ENCODE measurements around the gene TOE1.
A peak's percentile ranks its signal among the peaks of the same experiment; 100 is the strongest.

TOE1 gene

GRCh38 chr1:45328680-45329079, 11.3 kb upstream of the TOE1 start:
- peaks cover 4% of the 10 kb centered on the region for H3K79me1 ChIP-seq (ENCODE audit: low read length)
- H2BK120ac ChIP-seq (ENCODE audit: low read depth, low read length): no peak overlapping the region
- WGBS (ENCODE audit: extremely low coverage, insufficient coverage, low lambda C conversion rate): no CpG with 5 or more reads among the region's 5 CpGs
- H3K79me2 ChIP-seq (ENCODE audit: control insufficient read depth, insufficient read depth, low read length): peaks cover 17% of the 10 kb centered on the region
- H3K56ac ChIP-seq (ENCODE audit: low read length): peak overlapping the region; percentile 71
- H3K18ac ChIP-seq (ENCODE audit: low read length): peak overlapping the region; percentile 63
- peak overlapping the region; percentile 83 for H2AK5ac ChIP-seq (ENCODE audit: low read length)
- no peak overlapping the region for H4K8ac ChIP-seq (ENCODE audit: low read depth, low read length)
- DNase-seq: peak; percentile 67
- peak overlapping the region; percentile 57 for H3K4ac ChIP-seq (ENCODE audit: low read depth, low read length)
- H3K27me3 ChIP-seq (ENCODE audit: insufficient read depth, low read length, poor library complexity): no peaks in the 10 kb centered on the region
- H4K5ac ChIP-seq (ENCODE audit: low read length): no peak overlapping the region
- H3K9ac ChIP-seq (ENCODE audit: low read length): peak overlapping the region; percentile 92
- peaks cover 11% of the 10 kb centered on the region for H3K4me1 ChIP-seq (ENCODE audit: control insufficient read depth, low read depth, low read length)
- peak overlapping the region; percentile 8 for H3K4me3 ChIP-seq (ENCODE audit: low read length)
- H2BK5ac ChIP-seq (ENCODE audit: low read length): peak overlapping the region; percentile 2
- H3K27ac ChIP-seq (ENCODE audit: low read depth, low read length): peak overlapping the region; percentile 89
- H3K36me3 ChIP-seq (ENCODE audit: control insufficient read depth, insufficient read depth, low read length): no peaks in the 10 kb centered on the region
- no peak overlapping the region for H2BK15ac ChIP-seq (replicated peaks; ENCODE audit: low read depth)
- H3K4me2 ChIP-seq (ENCODE audit: low read length): peak overlapping the region; percentile 52
- H3K23ac ChIP-seq (ENCODE audit: low read length): no peak overlapping the region

- Histone ChIP-seq H3K9ac (ENCODE audit: low read length) (peak overlapping the region; percentile 92), H3K36me3 (ENCODE audit: control insufficient read depth, insufficient read depth, low read length) (no peaks in the 10 kb centered on the region), H4K5ac (ENCODE audit: low read length) (no peak overlapping the region), H2BK120ac (ENCODE audit: low read depth, low read length) (peak overlapping the region; percentile 13), H3K27me3 (ENCODE audit: insufficient read depth, low read length, poor library complexity) (no peaks in the 10 kb centered on the region), H3K79me1 (ENCODE audit: low read length) (peaks cover 4% of the 10 kb centered on the region), H3K18ac (ENCODE audit: low read length) (peak overlapping the region; percentile 63), H3K79me2 (ENCODE audit: control insufficient read depth, insufficient read depth, low read length) (peaks cover 17% of the 10 kb centered on the region), H2BK15ac (replicated peaks; ENCODE audit: low read depth) (no peak overlapping the region), H4K8ac (ENCODE audit: low read depth, low read length) (no peak overlapping the region), H2AK5ac (ENCODE audit: low read length) (peak overlapping the region; percentile 74), H3K4me2 (ENCODE audit: low read length) (peak overlapping the region; percentile 52), H3K4me3 (ENCODE audit: low read length) (no peak overlapping the region), H3K27ac (ENCODE audit: low read depth, low read length) (peak overlapping the region; percentile 89), H3K23ac (ENCODE audit: low read length) (no peak overlapping the region), H3K56ac (ENCODE audit: low read length) (peak overlapping the region; percentile 71), H3K4me1 (ENCODE audit: control insufficient read depth, low read depth, low read length) (peaks cover 11% of the 10 kb centered on the region), H2BK5ac (ENCODE audit: low read length) (peak overlapping the region; percentile 76), H3K4ac (ENCODE audit: low read depth, low read length) (no peak overlapping the region)
- DNase-seq: peak; percentile 98
- WGBS (ENCODE audit: extremely low coverage, insufficient coverage, low lambda C conversion rate): no CpG with 5 or more reads among the region's 4 CpGs
Measured at GRCh38 chr1:45329445-45329844, 10.5 kb upstream of the TOE1 start.

DNA sequence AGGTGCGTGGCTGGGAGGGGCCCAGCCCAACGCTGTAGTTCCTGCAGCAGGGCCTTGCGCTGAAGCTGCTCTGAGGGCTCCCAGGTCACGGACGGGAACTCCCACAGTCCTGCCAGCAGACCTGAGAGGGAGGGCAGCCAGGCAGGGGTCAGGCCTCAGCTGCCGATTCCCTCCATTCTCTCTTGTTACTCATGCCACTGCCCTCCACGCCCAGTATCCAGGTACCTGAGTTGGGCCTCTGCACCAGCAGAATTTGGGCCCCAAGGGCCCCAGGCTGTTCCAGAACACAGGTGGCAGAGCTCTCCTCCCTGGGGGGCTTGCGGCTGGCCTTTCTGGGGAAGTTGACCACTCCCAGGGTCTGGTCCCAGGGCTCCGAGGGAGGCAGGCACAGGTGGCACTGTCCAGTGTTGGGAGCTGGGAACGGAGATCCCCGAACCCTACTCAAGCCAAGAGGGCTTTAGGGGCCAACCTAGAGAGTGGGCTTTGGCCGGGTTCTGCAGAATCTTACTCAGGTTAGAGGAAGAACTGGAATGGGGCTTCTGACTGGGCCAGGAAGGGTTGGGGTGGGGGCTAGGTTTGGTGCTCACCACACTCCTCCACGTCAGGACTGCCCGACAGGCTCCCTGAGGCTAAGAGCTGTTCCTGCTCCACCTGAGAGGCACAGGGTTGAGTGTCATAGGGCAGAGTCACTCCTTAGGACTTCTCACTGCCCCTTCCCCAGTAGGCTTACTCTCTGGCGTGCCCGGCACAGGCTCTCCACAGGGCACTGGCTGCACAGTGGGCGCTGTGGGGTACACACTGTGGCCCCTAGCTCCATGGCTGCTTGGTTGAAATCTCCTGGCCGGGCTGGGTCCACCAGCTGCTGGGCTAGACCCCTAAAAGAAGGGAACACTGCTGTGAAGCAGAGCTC, 8.3 kb upstream of the TOE1 start:
- no peak for DNase-seq
- WGBS (ENCODE audit: extremely low coverage, insufficient coverage, low lambda C conversion rate): no CpG with 5 or more reads among the region's 18 CpGs
- H3K18ac ChIP-seq (ENCODE audit: low read length): no peak overlapping the region

DNA sequence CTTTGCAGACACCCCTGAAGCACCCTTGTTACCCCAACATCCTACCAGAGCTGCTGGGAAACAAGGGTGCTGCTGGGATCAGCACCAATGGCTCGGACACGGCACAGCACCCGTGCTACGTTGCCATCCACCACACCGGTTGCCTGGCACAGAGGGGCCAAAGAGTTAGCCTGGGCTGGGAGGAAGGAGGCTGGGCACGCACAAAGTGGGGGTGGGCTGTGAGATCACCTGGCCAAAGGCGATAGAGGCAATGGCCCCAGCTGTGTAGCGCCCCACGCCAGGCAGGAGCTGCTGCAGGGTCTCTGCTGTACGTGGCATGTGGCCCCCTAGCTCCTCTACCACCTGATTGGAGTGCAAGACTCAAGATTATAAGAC, 7.6 kb upstream of the TOE1 start:
- Histone ChIP-seq H4K5ac (ENCODE audit: low read length) (no peak overlapping the region), H3K27me3 (ENCODE audit: insufficient read depth, low read length, poor library complexity) (no peaks in the 10 kb centered on the region), H2BK5ac (ENCODE audit: low read length) (no peak overlapping the region), H2BK15ac (replicated peaks; ENCODE audit: low read depth) (no peak overlapping the region), H3K23ac (ENCODE audit: low read length) (no peak overlapping the region), H2AK5ac (ENCODE audit: low read length) (no peak overlapping the region), H3K4ac (ENCODE audit: low read depth, low read length) (no peak overlapping the region), H3K79me1 (ENCODE audit: low read length) (peaks cover 2% of the 10 kb centered on the region), H3K9ac (ENCODE audit: low read length) (no peak overlapping the region), H3K56ac (ENCODE audit: low read length) (no peak overlapping the region), H3K27ac (ENCODE audit: low read depth, low read length) (no peak overlapping the region), H3K4me2 (ENCODE audit: low read length) (no peak overlapping the region), H2BK120ac (ENCODE audit: low read depth, low read length) (no peak overlapping the region), H3K79me2 (ENCODE audit: control insufficient read depth, insufficient read depth, low read length) (peaks cover 11% of the 10 kb centered on the region), H3K4me3 (ENCODE audit: low read length) (no peak overlapping the region), H3K4me1 (ENCODE audit: control insufficient read depth, low read depth, low read length) (peaks cover 10% of the 10 kb centered on the region), H3K36me3 (ENCODE audit: control insufficient read depth, insufficient read depth, low read length) (no peaks in the 10 kb centered on the region), H3K18ac (ENCODE audit: low read length) (no peak overlapping the region), H4K8ac (ENCODE audit: low read depth, low read length) (no peak overlapping the region)
- WGBS (ENCODE audit: extremely low coverage, insufficient coverage, low lambda C conversion rate): no CpG with 5 or more reads among the region's 10 CpGs
- DNase-seq: no peak

More for the DNA sequence above, 8.3 kb upstream of the TOE1 start:
- no peak overlapping the region for H2BK15ac ChIP-seq (replicated peaks; ENCODE audit: low read depth)
- H3K27me3 ChIP-seq (ENCODE audit: insufficient read depth, low read length, poor library complexity): no peaks in the 10 kb centered on the region
- peaks cover 10% of the 10 kb centered on the region for H3K4me1 ChIP-seq (ENCODE audit: control insufficient read depth, low read depth, low read length)
- no peak overlapping the region for H2BK120ac ChIP-seq (ENCODE audit: low read depth, low read length)
- no peak overlapping the region for H3K4me2 ChIP-seq (ENCODE audit: low read length)
- no peak overlapping the region for H3K27ac ChIP-seq (ENCODE audit: low read depth, low read length)
- peaks cover 17% of the 10 kb centered on the region for H3K79me2 ChIP-seq (ENCODE audit: control insufficient read depth, insufficient read depth, low read length)
- no peaks in the 10 kb centered on the region for H3K36me3 ChIP-seq (ENCODE audit: control insufficient read depth, insufficient read depth, low read length)
- no peak overlapping the region for H3K4ac ChIP-seq (ENCODE audit: low read depth, low read length)
- H3K9ac ChIP-seq (ENCODE audit: low read length): no peak overlapping the region
- H3K23ac ChIP-seq (ENCODE audit: low read length): no peak overlapping the region
- H4K8ac ChIP-seq (ENCODE audit: low read depth, low read length): no peak overlapping the region
- H4K5ac ChIP-seq (ENCODE audit: low read length): no peak overlapping the region
- no peak overlapping the region for H3K4me3 ChIP-seq (ENCODE audit: low read length)
- peaks cover 4% of the 10 kb centered on the region for H3K79me1 ChIP-seq (ENCODE audit: low read length)
- no peak overlapping the region for H2AK5ac ChIP-seq (ENCODE audit: low read length)
- H3K56ac ChIP-seq (ENCODE audit: low read length): no peak overlapping the region
- H2BK5ac ChIP-seq (ENCODE audit: low read length): no peak overlapping the region

DNA sequence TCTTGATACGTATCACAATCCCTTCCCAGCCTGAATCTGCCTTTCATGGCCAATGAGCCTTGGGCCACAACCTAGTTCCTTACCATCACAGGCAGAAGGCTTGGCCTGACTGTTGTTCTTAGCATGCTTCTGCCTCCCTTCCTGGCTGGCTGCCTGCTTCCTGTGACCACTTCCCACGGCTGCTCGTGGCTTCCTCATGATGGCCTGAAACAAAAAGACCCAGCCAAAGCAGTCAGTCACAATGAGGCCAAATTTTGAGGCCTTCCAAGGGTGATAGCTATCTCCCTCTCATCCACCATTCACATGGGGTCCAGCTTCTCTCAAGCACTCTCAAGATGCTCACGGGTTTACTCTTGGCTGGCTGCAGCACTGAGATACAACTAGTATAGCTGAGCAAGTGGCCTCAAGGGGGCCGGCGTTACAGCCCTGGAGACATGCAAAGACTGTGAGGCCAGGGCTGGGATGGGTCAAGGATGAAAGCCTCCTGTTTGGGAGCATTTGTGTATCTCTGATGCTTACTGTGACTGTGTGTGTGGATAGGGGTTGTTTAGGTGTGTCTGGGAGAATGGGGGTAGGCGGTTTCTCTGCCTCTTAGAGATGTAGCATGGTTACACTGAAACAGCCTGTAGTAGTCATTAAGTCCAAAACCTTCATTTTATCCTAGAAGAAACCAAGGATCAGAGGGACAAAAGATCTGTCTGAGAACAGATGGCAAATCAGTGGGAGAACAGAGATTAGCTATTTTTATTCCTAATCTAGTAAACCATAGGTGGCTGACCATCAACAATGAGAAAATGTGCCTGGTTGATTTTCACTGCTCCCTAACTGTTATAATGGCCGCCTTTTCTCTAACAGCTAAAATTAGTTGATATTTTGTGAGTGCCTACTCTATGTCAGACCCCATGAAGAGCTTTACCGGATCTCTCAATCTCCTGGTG, 5.4 kb upstream of the TOE1 start:
- no peak overlapping the region for H3K27ac ChIP-seq (ENCODE audit: low read depth, low read length)
- no CpG with 5 or more reads among the region's 9 CpGs for WGBS (ENCODE audit: extremely low coverage, insufficient coverage, low lambda C conversion rate)

More for the DNA sequence above, 5.4 kb upstream of the TOE1 start:
- H3K4me2 ChIP-seq (ENCODE audit: low read length): no peak overlapping the region
- no peak overlapping the region for H2BK120ac ChIP-seq (ENCODE audit: low read depth, low read length)
- H2AK5ac ChIP-seq (ENCODE audit: low read length): no peak overlapping the region
- no peak overlapping the region for H2BK15ac ChIP-seq (replicated peaks; ENCODE audit: low read depth)
- peaks cover 6% of the 10 kb centered on the region for H3K79me1 ChIP-seq (ENCODE audit: low read length)
- peaks cover 4% of the 10 kb centered on the region for H3K4me1 ChIP-seq (ENCODE audit: control insufficient read depth, low read depth, low read length)
- H3K79me2 ChIP-seq (ENCODE audit: control insufficient read depth, insufficient read depth, low read length): peaks cover 7% of the 10 kb centered on the region
- peak; percentile 79 for DNase-seq
- peak overlapping the region; percentile 22 for H3K56ac ChIP-seq (ENCODE audit: low read length)
- H3K4ac ChIP-seq (ENCODE audit: low read depth, low read length): no peak overlapping the region
- no peaks in the 10 kb centered on the region for H3K36me3 ChIP-seq (ENCODE audit: control insufficient read depth, insufficient read depth, low read length)
- H3K27me3 ChIP-seq (ENCODE audit: insufficient read depth, low read length, poor library complexity): no peaks in the 10 kb centered on the region
- no peak overlapping the region for H3K23ac ChIP-seq (ENCODE audit: low read length)
- no peak overlapping the region for H2BK5ac ChIP-seq (ENCODE audit: low read length)
- no peak overlapping the region for H4K5ac ChIP-seq (ENCODE audit: low read length)
- no peak overlapping the region for H3K4me3 ChIP-seq (ENCODE audit: low read length)
- H3K9ac ChIP-seq (ENCODE audit: low read length): no peak overlapping the region
- H4K8ac ChIP-seq (ENCODE audit: low read depth, low read length): no peak overlapping the region
- H3K18ac ChIP-seq (ENCODE audit: low read length): no peak overlapping the region

Data from mesendoderm (in vitro differentiated cells).